Glutamatergic neuron (in vitro differentiated cells): ENCODE measurements around the gene NRL. TPM values are rescaled to one million over a fixed set of nuclear protein-coding genes. Genes with fewer than 3 reads are reported as not detected.

ENCODE experiments used
- DNase-seq: peaks from one replicate; pipeline ENCODE4 v3.0.0; 2022
- H3K27ac Mint-ChIP-seq: one replicate; pipeline ENCODE4 v1.8.0; 2020; ENCODE audit warnings: mild to moderate bottlenecking, mixed read lengths, inconsistent platforms; ENCODE audit not compliant: unreplicated experiment
- H3K27me3 Mint-ChIP-seq: one replicate; pipeline ENCODE4 v1.8.0; 2020; ENCODE audit warnings: mild to moderate bottlenecking, moderate library complexity, mixed read lengths, inconsistent platforms; ENCODE audit not compliant: unreplicated experiment
- H3K36me3 Mint-ChIP-seq: one replicate; pipeline ENCODE4 v1.8.0; 2020; ENCODE audit warnings: mild to moderate bottlenecking, mixed read lengths, inconsistent platforms; ENCODE audit not compliant: unreplicated experiment
- H3K4me1 Mint-ChIP-seq: one replicate; pipeline ENCODE4 v1.8.0; 2020; ENCODE audit warnings: mild to moderate bottlenecking, low read depth, mixed read lengths, inconsistent platforms; ENCODE audit not compliant: unreplicated experiment
- H3K4me3 Mint-ChIP-seq: one replicate; pipeline ENCODE4 v1.8.0; 2020; ENCODE audit warnings: mild to moderate bottlenecking, mixed read lengths, inconsistent platforms; ENCODE audit not compliant: unreplicated experiment
- H3K9me3 Mint-ChIP-seq: one replicate; pipeline ENCODE4 v1.8.0; 2020; ENCODE audit warnings: mild to moderate bottlenecking, moderate library complexity, mixed read lengths, inconsistent platforms; ENCODE audit not compliant: unreplicated experiment
- total RNA-seq: library from RNA; stranded (reverse); fragmentation: NEBNext Ultra II Directional; extraction: Animal tissue kit (Norgen Biotek cat#: 25700); gene quantifications from one replicate; pipeline ENCODE4 v1.2.1, GENCODE V29; 2021; ENCODE audit not compliant: unreplicated experiment
- TF ChIP-seq, protein P1 (sequence below): fragments of 200-600 bp; sonication (generic); IDR thresholded peaks from one replicate; pipeline ENCODE4 v1.5.0; 2021; ENCODE audit not compliant: partially characterized antibody, unreplicated experiment

The NRL gene
- total RNA-seq, 1 donor from 2014 or later: 3.7 TPM

DNA sequence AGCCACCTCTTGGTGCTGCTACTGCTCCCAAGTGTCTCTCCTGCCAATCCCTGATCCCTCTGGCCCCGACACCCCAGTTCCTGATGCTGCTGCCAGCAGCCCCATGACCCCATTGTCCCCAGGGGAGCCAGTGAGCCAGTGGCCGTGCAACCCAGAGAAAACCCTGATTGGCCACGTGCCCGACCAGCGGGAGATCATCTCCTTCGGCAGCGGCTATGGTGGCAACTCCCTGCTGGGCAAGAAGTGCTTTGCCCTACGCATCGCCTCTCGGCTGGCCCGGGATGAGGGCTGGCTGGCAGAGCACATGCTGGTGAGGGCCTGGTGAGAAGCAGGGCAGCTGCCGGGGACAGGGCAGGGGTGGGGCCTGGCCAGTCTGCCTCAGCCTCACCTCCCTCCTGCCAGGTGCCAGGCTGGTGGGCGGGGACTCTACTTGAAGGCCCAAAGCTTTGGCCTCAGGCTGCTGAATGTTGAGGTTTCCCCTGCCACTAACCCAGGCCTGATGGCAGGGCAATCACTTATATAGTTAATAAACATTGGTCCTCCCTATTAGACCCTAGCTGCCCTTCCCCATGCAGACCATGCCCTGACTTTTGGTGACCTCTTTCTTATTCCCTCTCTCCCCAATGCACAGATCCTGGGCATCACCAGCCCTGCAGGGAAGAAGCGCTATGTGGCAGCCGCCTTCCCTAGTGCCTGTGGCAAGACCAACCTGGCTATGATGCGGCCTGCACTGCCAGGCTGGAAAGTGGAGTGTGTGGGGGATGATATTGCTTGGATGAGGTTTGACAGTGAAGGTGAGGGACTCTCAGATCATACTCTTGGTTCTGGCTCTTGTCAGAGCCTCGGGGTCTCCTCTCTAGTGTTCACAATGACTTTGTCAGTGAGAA is 15.6 kb downstream of the NRL start:
- TF ChIP-seq, protein P1, sequence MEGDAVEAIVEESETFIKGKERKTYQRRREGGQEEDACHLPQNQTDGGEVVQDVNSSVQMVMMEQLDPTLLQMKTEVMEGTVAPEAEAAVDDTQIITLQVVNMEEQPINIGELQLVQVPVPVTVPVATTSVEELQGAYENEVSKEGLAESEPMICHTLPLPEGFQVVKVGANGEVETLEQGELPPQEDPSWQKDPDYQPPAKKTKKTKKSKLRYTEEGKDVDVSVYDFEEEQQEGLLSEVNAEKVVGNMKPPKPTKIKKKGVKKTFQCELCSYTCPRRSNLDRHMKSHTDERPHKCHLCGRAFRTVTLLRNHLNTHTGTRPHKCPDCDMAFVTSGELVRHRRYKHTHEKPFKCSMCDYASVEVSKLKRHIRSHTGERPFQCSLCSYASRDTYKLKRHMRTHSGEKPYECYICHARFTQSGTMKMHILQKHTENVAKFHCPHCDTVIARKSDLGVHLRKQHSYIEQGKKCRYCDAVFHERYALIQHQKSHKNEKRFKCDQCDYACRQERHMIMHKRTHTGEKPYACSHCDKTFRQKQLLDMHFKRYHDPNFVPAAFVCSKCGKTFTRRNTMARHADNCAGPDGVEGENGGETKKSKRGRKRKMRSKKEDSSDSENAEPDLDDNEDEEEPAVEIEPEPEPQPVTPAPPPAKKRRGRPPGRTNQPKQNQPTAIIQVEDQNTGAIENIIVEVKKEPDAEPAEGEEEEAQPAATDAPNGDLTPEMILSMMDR: no peak
- H3K36me3 Mint-ChIP-seq: peaks cover 7% of the 10 kb centered on the region
- H3K27me3 Mint-ChIP-seq: peaks cover 7% of the 10 kb centered on the region
- H3K4me1 Mint-ChIP-seq: peaks cover 11% of the 10 kb centered on the region
- H3K27ac Mint-ChIP-seq: peak overlapping the region; percentile 55
- H3K4me3 Mint-ChIP-seq: no peak overlapping the region
- peaks cover 10% of the 10 kb centered on the region for H3K9me3 Mint-ChIP-seq
- no peak for DNase-seq

GRCh38 chr14:24098229-24098926 is 16.4 kb downstream of the NRL start:
- H3K4me1 Mint-ChIP-seq: peaks cover 14% of the 10 kb centered on the region
- peaks cover 4% of the 10 kb centered on the region for H3K36me3 Mint-ChIP-seq
- TF ChIP-seq, protein P1: no peak
- peaks cover 10% of the 10 kb centered on the region for H3K27me3 Mint-ChIP-seq
- peaks cover 10% of the 10 kb centered on the region for H3K9me3 Mint-ChIP-seq
- no peak overlapping the region for H3K27ac Mint-ChIP-seq
- DNase-seq: no peak
- H3K4me3 Mint-ChIP-seq: no peak overlapping the region

DNA sequence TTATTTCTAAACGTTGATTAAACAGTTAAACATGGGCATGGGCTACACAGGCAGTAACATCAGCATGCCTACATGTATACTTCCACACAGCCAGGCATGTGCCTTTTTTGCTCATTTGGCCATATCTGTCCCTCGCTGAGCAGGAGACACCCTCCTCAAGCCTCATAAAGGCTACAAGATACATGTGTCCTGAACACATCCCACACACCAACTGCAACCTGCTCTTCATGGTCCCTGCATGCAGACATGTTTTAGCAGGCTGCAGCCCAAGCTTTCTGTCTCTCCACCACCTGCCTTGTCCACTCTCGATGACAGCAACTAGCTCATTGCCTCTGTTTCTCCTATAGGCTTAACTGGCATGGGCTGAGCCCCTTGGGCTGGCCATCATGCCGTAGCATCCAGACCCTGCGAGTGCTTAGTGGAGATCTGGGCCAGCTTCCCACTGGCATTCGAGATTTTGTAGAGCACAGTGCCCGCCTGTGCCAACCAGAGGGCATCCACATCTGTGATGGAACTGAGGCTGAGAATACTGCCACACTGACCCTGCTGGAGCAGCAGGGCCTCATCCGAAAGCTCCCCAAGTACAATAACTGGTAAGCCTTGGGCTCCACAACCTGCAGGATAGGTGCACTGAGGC is 18.1 kb downstream of the NRL start:
- Mint-ChIP-seq H3K27me3 (peaks cover 14% of the 10 kb centered on the region), H3K4me3 (peak overlapping the region; percentile 53), H3K27ac (peak overlapping the region; percentile 78), H3K36me3 (no peaks in the 10 kb centered on the region), H3K4me1 (peaks cover 17% of the 10 kb centered on the region), H3K9me3 (peaks cover 12% of the 10 kb centered on the region)
- TF ChIP-seq, protein P1: no peak
- DNase-seq: no peak

- H3K9me3 Mint-ChIP-seq: peaks cover 12% of the 10 kb centered on the region
- TF ChIP-seq, protein P1: no peak
- peaks cover 19% of the 10 kb centered on the region for H3K4me1 Mint-ChIP-seq
- H3K36me3 Mint-ChIP-seq: no peaks in the 10 kb centered on the region
- peak; percentile 78 for DNase-seq
- peak overlapping the region; percentile 98 for H3K27ac Mint-ChIP-seq
- H3K27me3 Mint-ChIP-seq: peaks cover 14% of the 10 kb centered on the region
- H3K4me3 Mint-ChIP-seq: peak overlapping the region; percentile 100
These were observed 19.3 kb downstream of the NRL start for GRCh38 chr14:24095271-24096068.
